NCI-H526 treated with DMSO at 0.1 percent for 48 hours (cell line): ENCODE results near the gene ERLEC1.
"Not testable (repeated sequence)": the region's sequence is repeated elsewhere in the genome, so short reads cannot be mapped to it uniquely, and the experiment has no call there.

Source experiments
- DNase-seq: peaks from one replicate; lab custom pipeline; 2025; lab: John Stamatoyannopoulos, UW

ERLEC1 gene

GRCh38 chr2:53786705-53787613 lies at the start of gene ERLEC1, which contains the start of gene ASB3:
Gene ERLEC1 (plus strand): TSS chr2:53787044. CDS start chr2:53787211, 167 bp downstream.
Gene ASB3 (minus strand): TSS chr2:53786953. CDS start chr2:53765572, 21,381 bp downstream.
- DNase-seq = peak; percentile 79

GRCh38 chr2:53737091-53737490 lies 49.8 kb upstream of the ERLEC1 start:
- DNase-seq = no peak

GRCh38 chr2:53739032-53739431 lies 47.8 kb upstream of the ERLEC1 start:
- DNase-seq = no peak

- peak; percentile 47 for DNase-seq
Observed at GRCh38 chr2:53740170-53740569, 46.7 kb upstream of the ERLEC1 start.

- DNase-seq = no peak
Observed at GRCh38 chr2:53744395-53745065, 42.3 kb upstream of the ERLEC1 start.

- no peak for DNase-seq
Observed at GRCh38 chr2:53750041-53750768, 36.6 kb upstream of the ERLEC1 start.

- no peak for DNase-seq
Observed at GRCh38 chr2:53751728-53752127, 35.1 kb upstream of the ERLEC1 start.

- no peak for DNase-seq
Observed at GRCh38 chr2:53752385-53752784, 34.5 kb upstream of the ERLEC1 start.

- DNase-seq = no peak
Observed at GRCh38 chr2:53753041-53753440, 33.8 kb upstream of the ERLEC1 start.

- no peak for DNase-seq
Observed at GRCh38 chr2:53755121-53755520, 31.7 kb upstream of the ERLEC1 start.

- DNase-seq = no peak
Observed at GRCh38 chr2:53756644-53757043, 30.2 kb upstream of the ERLEC1 start.

- DNase-seq = not testable (repeated sequence)
Observed at GRCh38 chr2:53757206-53757605, 29.6 kb upstream of the ERLEC1 start.

GRCh38 chr2:53765767-53766166 lies 21.1 kb upstream of the ERLEC1 start:
- DNase-seq = no peak

- DNase-seq = peak; percentile 86
Observed at GRCh38 chr2:53767405-53768241, 19.2 kb upstream of the ERLEC1 start, which contains the start of gene CHAC2. Gene CHAC2 (plus strand): TSS chr2:53767804. CDS start chr2:53767887, 83 bp downstream.

GRCh38 chr2:53768242-53768542 lies 18.7 kb upstream of the ERLEC1 start:
- no peak for DNase-seq

- DNase-seq = no peak
Observed at GRCh38 chr2:53769318-53769945, 17.4 kb upstream of the ERLEC1 start.

- DNase-seq = no peak
Observed at GRCh38 chr2:53770264-53770663, 16.6 kb upstream of the ERLEC1 start.

- DNase-seq = no peak
Observed at GRCh38 chr2:53777134-53777533, 9.7 kb upstream of the ERLEC1 start.

- no peak for DNase-seq
Observed at GRCh38 chr2:53778536-53779162, 8.2 kb upstream of the ERLEC1 start.

GRCh38 chr2:53780056-53780455 lies 6.8 kb upstream of the ERLEC1 start:
- no peak for DNase-seq

GRCh38 chr2:53782676-53783075 lies 4.2 kb upstream of the ERLEC1 start:
- DNase-seq = no peak
